IMR-90 (cell line): ENCODE measurements around the gene SLC1A7. TPM values are rescaled to one million over a fixed set of nuclear protein-coding genes. Genes with fewer than 3 reads are reported as not detected.

Experiments used
- ATAC-seq: fragments of 200-7000 bp; cut with Tn5 transposase; 2 replicates; pipeline ENCODE4 v1.9.1; 2020; ENCODE audit warnings: low read depth, mild to moderate bottlenecking, moderate library complexity
- BruUV-seq: library from RNA; stranded (reverse); fragments of 400-500 nt; replicated peaks from 2 replicates; lab custom pipeline; 2021; lab: Mats Ljungman, UMichigan
- CTCF ChIA-PET: fragments of 300-600 bp; formaldehyde crosslinking; extraction: SDS; loops from one replicate; lab custom pipeline; 2021; ENCODE audit warnings: antibody characterized with exemption; lab: Yijun Ruan, JAX
- POLR2A ChIA-PET: fragments of 300-600 bp; sonication (Branson Sonifier 250); formaldehyde crosslinking; loops from one replicate; lab custom pipeline; 2022; ENCODE audit warnings: antibody characterized with exemption; ENCODE audit not compliant: unreplicated experiment; lab: Charles Lee
- DNase-seq: peaks from one replicate; pipeline ENCODE4 v3.0.0; 2013
- H2AFZ ChIP-seq: replicated peaks from 2 replicates; pipeline ENCODE3; 2013; ENCODE audit warnings: low read length, mild to moderate bottlenecking; ENCODE audit not compliant: poor library complexity
- H2AK5ac ChIP-seq: 2 replicates; pipeline ENCODE4 v1.6.1; 2013; ENCODE audit warnings: low read depth, low read length, inconsistent platforms
- H2AK9ac ChIP-seq: replicated peaks from 2 replicates; pipeline ENCODE3; 2013; ENCODE audit warnings: mild to moderate bottlenecking, low read depth, low read length, moderate library complexity; ENCODE audit not compliant: poor library complexity
- H2BK120ac ChIP-seq: 2 replicates; pipeline ENCODE4 v1.6.1; 2013; ENCODE audit warnings: low read depth, low read length, inconsistent platforms
- H2BK15ac ChIP-seq: 3 replicates; pipeline ENCODE4 v1.6.1; 2013; ENCODE audit warnings: low read depth, low read length, inconsistent platforms
- H2BK20ac ChIP-seq: 2 replicates; pipeline ENCODE4 v1.6.1; 2013; ENCODE audit warnings: low read depth, mild to moderate bottlenecking, inconsistent platforms, low read length, moderate library complexity
- H2BK5ac ChIP-seq: 2 replicates; pipeline ENCODE4 v1.6.1; 2013; ENCODE audit warnings: mild to moderate bottlenecking, low read depth, low read length, inconsistent platforms; ENCODE audit not compliant: poor library complexity, severe bottlenecking
- H3K14ac ChIP-seq: replicated peaks from 2 replicates; pipeline ENCODE4 v1.6.1; 2013; ENCODE audit warnings: low read depth, low read length, inconsistent platforms
- H3K18ac ChIP-seq: 2 replicates; pipeline ENCODE4 v1.6.1; 2013; ENCODE audit warnings: low read depth, low read length, control low read depth
- H3K23ac ChIP-seq: 2 replicates; pipeline ENCODE4 v1.6.1; 2013; ENCODE audit warnings: low read depth, low read length, inconsistent platforms
- H3K27ac ChIP-seq: 2 replicates; pipeline ENCODE4 v1.5.1; 2013; ENCODE audit warnings: mild to moderate bottlenecking, control low read depth, low read length; ENCODE audit not compliant: insufficient read depth
- H3K27me3 ChIP-seq: 2 replicates; pipeline ENCODE4 v1.6.1; 2013; ENCODE audit warnings: low read length; ENCODE audit not compliant: control insufficient read depth, insufficient read depth
- H3K36me3 ChIP-seq: 2 replicates; pipeline ENCODE4 v1.6.1; 2013; ENCODE audit warnings: low read length, mixed read lengths; ENCODE audit not compliant: control insufficient read depth, insufficient read depth
- H3K4ac ChIP-seq: 2 replicates; pipeline ENCODE4 v1.6.1; 2013; ENCODE audit warnings: low read depth, low read length, inconsistent platforms
- H3K4me1 ChIP-seq: 2 replicates; pipeline ENCODE4 v1.6.1; 2013; ENCODE audit warnings: low read length, mixed read lengths; ENCODE audit not compliant: control insufficient read depth, insufficient read depth
- H3K4me2 ChIP-seq: 2 replicates; pipeline ENCODE4 v1.6.1; 2013; ENCODE audit warnings: low read depth, mild to moderate bottlenecking, control low read depth, low read length, moderate library complexity
- H3K4me3 ChIP-seq: 2 replicates; pipeline ENCODE4 v1.5.1; 2013; ENCODE audit warnings: low read depth, mild to moderate bottlenecking, control low read depth, low read length, moderate library complexity; ENCODE audit not compliant: insufficient read depth
- H3K56ac ChIP-seq: 2 replicates; pipeline ENCODE4 v1.6.1; 2013; ENCODE audit warnings: low read length, inconsistent platforms; ENCODE audit not compliant: insufficient read depth; ENCODE audit errors: extremely low read depth
- H3K79me1 ChIP-seq, 2 experiments: 2 replicates each; pipeline ENCODE4 v1.6.1; 2013; ENCODE audit warnings: low read length in 2 of 2, inconsistent platforms in 1 of 2, low read depth in 1 of 2
- H3K9ac ChIP-seq: 2 replicates; pipeline ENCODE4 v1.6.1; 2013; ENCODE audit warnings: low read depth, low read length, control low read depth
- H3K9me1 ChIP-seq: 2 replicates; pipeline ENCODE4 v1.6.1; 2013; ENCODE audit warnings: low read length, inconsistent platforms; ENCODE audit not compliant: insufficient read depth
- H3K9me3 ChIP-seq: 2 replicates; pipeline ENCODE4 v1.6.1; 2013; ENCODE audit warnings: low read length; ENCODE audit not compliant: control insufficient read depth, insufficient read depth
- H4K20me1 ChIP-seq: 2 replicates; pipeline ENCODE4 v1.6.1; 2013; ENCODE audit warnings: low read length, inconsistent platforms; ENCODE audit not compliant: insufficient read depth
- H4K5ac ChIP-seq: 2 replicates; pipeline ENCODE4 v1.6.1; 2013; ENCODE audit warnings: mild to moderate bottlenecking, low read depth, low read length, control low read depth
- H4K8ac ChIP-seq, 2 experiments: 2 replicates each; pipeline ENCODE4 v1.6.1; 2013; ENCODE audit warnings: low read depth in 2 of 2, low read length in 2 of 2, control low read depth in 1 of 2, inconsistent platforms in 1 of 2
- H4K91ac ChIP-seq: 2 replicates; pipeline ENCODE4 v1.6.1; 2013; ENCODE audit warnings: low read depth, low read length, inconsistent platforms; ENCODE audit not compliant: insufficient read depth
- BHLHE40 ChIP-seq: fragments of 150-350 bp; IDR thresholded peaks from 2 replicates; pipeline ENCODE4 v1.6.1; 2016; ENCODE audit warnings: mild to moderate bottlenecking, low read depth, low read length
- CEBPB ChIP-seq: IDR thresholded peaks from 2 replicates; pipeline ENCODE4 v1.6.1; 2012; ENCODE audit warnings: low read depth, low read length, improper control_type of control experiment
- CHD1 ChIP-seq: IDR thresholded peaks from 2 replicates; pipeline ENCODE4 v1.6.1; 2012; ENCODE audit warnings: low read depth, low read length, improper control_type of control experiment
- MAFK ChIP-seq: IDR thresholded peaks from 2 replicates; pipeline ENCODE4 v1.6.1; 2012; ENCODE audit warnings: low read depth, low read length, improper control_type of control experiment
- MAZ ChIP-seq: IDR thresholded peaks from 2 replicates; pipeline ENCODE4 v1.6.1; 2012; ENCODE audit warnings: low read depth, mild to moderate bottlenecking, low read length, improper control_type of control experiment, moderate library complexity, borderline replicate concordance
- MXI1 ChIP-seq: IDR thresholded peaks from 2 replicates; pipeline ENCODE4 v1.6.1; 2012; ENCODE audit warnings: low read depth, mild to moderate bottlenecking, low read length, moderate library complexity, borderline replicate concordance
- POLR2A ChIP-seq: IDR thresholded peaks from 2 replicates; pipeline ENCODE4 v1.6.1; 2012; ENCODE audit warnings: mild to moderate bottlenecking, low read depth, low read length
- RAD21 ChIP-seq: IDR thresholded peaks from 2 replicates; pipeline ENCODE4 v1.6.1; 2012; ENCODE audit warnings: low read length, improper control_type of control experiment
- RCOR1 ChIP-seq: IDR thresholded peaks from 2 replicates; pipeline ENCODE4 v1.6.1; 2012; ENCODE audit warnings: mild to moderate bottlenecking, low read length, improper control_type of control experiment; ENCODE audit not compliant: insufficient replicate concordance
- RFX5 ChIP-seq: IDR thresholded peaks from 2 replicates; pipeline ENCODE4 v1.8.0; 2012; ENCODE audit warnings: low read depth, mild to moderate bottlenecking, low read length, moderate library complexity
- WGBS, 2 experiments: methylation state at CpG; one replicate each; pipeline versions ENCODE4 v1.1.5 to v1.1.7; 2013; ENCODE audit warnings: missing lambda C conversion rate in 2 of 2; ENCODE audit not compliant: insufficient read length in 1 of 2; ENCODE audit errors: extremely low coverage in 2 of 2; 5-methylcytosine and 5-hydroxymethylcytosine counted together
- dilution Hi-C: fragments of 300-500 bp; cut with HindIII; formaldehyde crosslinking; loops from one replicate; pipeline ENCODE4 v1.14.3; 2018; ENCODE audit warnings: low sequenced_read_pairs; ENCODE audit not compliant: unreplicated experiment
- in situ Hi-C: fragments of 300-500 bp; cut with MboI; formaldehyde crosslinking; loops from 3 replicates; pipeline ENCODE4 v1.14.3; 2019; ENCODE audit warnings: low sequenced_read_pairs, inconsistent platforms, mixed read lengths
- intact Hi-C: fragments of 100-400 bp; cut with micrococcal nuclease; formaldehyde crosslinking; loops from 2 replicates; pipeline ENCODE4 v1.10.0; 2022
- polyA plus RNA-seq, 3 experiments: library from polyadenylated mRNA; depleted of rRNA; stranded (reverse); fragments of >200 nt; gene quantifications; 2 replicates each; pipeline ENCODE4 v1.2.3, GENCODE V29; 2012; ENCODE audit warnings: low replicate concordance in 1 of 3
- total RNA-seq: library from RNA; depleted of rRNA; stranded (reverse); fragments of >200 nt; gene quantifications from 2 replicates; pipeline ENCODE4 v1.2.3, GENCODE V29; 2012

Gene SLC1A7
- total and polyA plus RNA-seq, 2 of the 4 experiments (the other 2 are of a cell fraction) = 0.05 TPM; not detected in 1

DNA sequence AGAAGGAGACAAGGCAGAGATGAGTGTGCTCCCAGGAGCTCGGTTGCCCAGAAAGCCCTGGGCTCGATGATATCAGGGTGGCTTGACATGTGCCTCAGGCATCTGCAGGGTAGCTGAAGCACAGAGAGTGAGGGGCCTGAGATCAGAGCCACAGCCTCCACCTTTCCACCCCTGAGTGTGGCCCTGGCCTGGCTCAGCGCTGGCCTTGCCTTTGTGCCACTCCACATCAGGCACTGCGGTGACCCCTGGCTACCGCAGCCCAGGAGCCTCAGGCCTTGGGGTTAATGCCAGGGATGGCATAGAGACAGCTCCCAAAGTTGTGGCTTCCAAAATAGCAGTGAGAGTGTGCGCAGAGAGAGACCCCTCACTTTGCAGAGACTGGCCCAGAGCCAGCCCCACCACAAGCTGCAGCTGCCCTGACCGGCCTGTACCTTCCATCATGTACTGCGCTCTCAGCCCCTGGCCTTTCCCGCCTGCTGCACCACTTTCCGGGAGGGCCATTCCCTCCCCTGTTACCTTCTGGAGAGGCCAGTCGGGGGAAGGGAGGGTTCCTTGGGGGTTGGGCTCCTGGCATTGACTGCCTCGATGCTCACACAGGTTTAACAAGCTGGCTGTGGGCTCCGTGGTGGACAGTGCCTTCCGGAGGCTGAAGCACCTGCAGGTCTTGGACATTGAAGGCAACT, 60.9 kb downstream of the SLC1A7 start:
- H4K91ac ChIP-seq = no peak overlapping the region
- no peak overlapping the region for H3K56ac ChIP-seq
- DNase-seq (no peak), ATAC-seq (no peak)
- no peaks in the 10 kb centered on the region for H4K20me1 ChIP-seq
- H2BK20ac ChIP-seq = no peak overlapping the region
- dilution Hi-C loops (no loop called here), intact Hi-C loops (no loop called here), in situ Hi-C loops (no loop called here)
- H2AK9ac ChIP-seq = peak overlapping the region; percentile 48
- H3K36me3 ChIP-seq = peaks cover 35% of the 10 kb centered on the region
- no peak overlapping the region for H4K5ac ChIP-seq
- CTCF ChIA-PET = no interaction called here
- POLR2A ChIA-PET = no interaction called here
- H3K9me3 ChIP-seq = no peaks in the 10 kb centered on the region
- H3K4me1 ChIP-seq = peaks cover 3% of the 10 kb centered on the region; the same call in 1 of the 2 replicates
- H2BK15ac ChIP-seq = no peak overlapping the region
- H2AFZ ChIP-seq = peak overlapping the region; percentile 26
- no peak overlapping the region for H3K23ac ChIP-seq
- no peak overlapping the region for H3K27ac ChIP-seq
- no peak overlapping the region for H2BK120ac ChIP-seq
- H4K8ac ChIP-seq = no peak overlapping the region
- no peak overlapping the region for H3K4me2 ChIP-seq
- no peaks in the 10 kb centered on the region; the same call in 1 of the 2 replicates for H3K9me1 ChIP-seq
- H3K4me3 ChIP-seq = no peak overlapping the region
- H2AK5ac ChIP-seq = no peak overlapping the region; the same call in 1 of the 2 replicates
- 79% methylated on average over 7 of the region's 14 CpGs; no CpG with 5 or more reads in 1 of the 2 experiments for WGBS, 2 experiments
- no TSS peak for BruUV-seq
- no peak overlapping the region for H3K9ac ChIP-seq
- no peak overlapping the region for H2BK5ac ChIP-seq
- no peak overlapping the region for H3K18ac ChIP-seq
- H3K27me3 ChIP-seq = no peaks in the 10 kb centered on the region
- H3K14ac ChIP-seq = no peak overlapping the region
- no peaks in the 10 kb centered on the region for H3K79me1 ChIP-seq
- H3K4ac ChIP-seq = no peak overlapping the region
- TF ChIP-seq RAD21 = no peak
- TF ChIP-seq RCOR1 = no peak
- no peak for TF ChIP-seq CEBPB
- TF ChIP-seq MAZ = no peak
- TF ChIP-seq MXI1 = no peak
- TF ChIP-seq RFX5 = no peak
- no peak for TF ChIP-seq POLR2A
- TF ChIP-seq CHD1 = no peak
- TF ChIP-seq BHLHE40 = no peak
- no peak for TF ChIP-seq MAFK
